GM23248 (cell line): ENCODE data around the gene SYNDIG1.

Experiments
- EZH2 ChIP-seq: fragments of 200-600 bp; sonication (generic); IDR thresholded peaks from 2 replicates; pipeline ENCODE4 v1.6.1; 2018; ENCODE audit warnings: antibody characterized with exemption, mild to moderate bottlenecking; ENCODE audit not compliant: insufficient read depth, poor library complexity, severe bottlenecking
- EZH2phosphoT487 ChIP-seq: fragments of 200-600 bp; sonication (generic); IDR thresholded peaks from 2 replicates; pipeline ENCODE4 v1.6.1; 2018; ENCODE audit warnings: antibody characterized with exemption, moderate library complexity, mild to moderate bottlenecking, low read depth; ENCODE audit not compliant: insufficient read depth

- no peak for TF ChIP-seq EZH2phosphoT487
- no peak for TF ChIP-seq EZH2
These were observed 226.2 kb downstream of the SYNDIG1 start for GRCh38 chr20:24695529-24696225.
